GM18499 (cell line): Measurements from ENCODE around the gene ERCC1.

Experiments
- ATAC-seq: cut with Tn5 transposase; IDR thresholded peaks from one replicate; pipeline ENCODE4 v1.9.1; 2021; ENCODE audit warnings: moderate number of reproducible peaks; ENCODE audit not compliant: insufficient read depth, unreplicated experiment

The ERCC1 gene

GRCh38 chr19:45456500-45456815 lies 32.7 kb upstream of the ERCC1 start:
- no peak for ATAC-seq

- ATAC-seq, result no peak
These were observed 32.2 kb upstream of the ERCC1 start for GRCh38 chr19:45455707-45456499.

GRCh38 chr19:45451850-45452387 lies 28.2 kb upstream of the ERCC1 start:
- no peak for ATAC-seq

- ATAC-seq, result no peak
These were observed 27.6 kb upstream of the ERCC1 start for GRCh38 chr19:45451131-45451849.

- no peak for ATAC-seq
These were observed 26.3 kb upstream of the ERCC1 start for GRCh38 chr19:45450012-45450333.

- ATAC-seq, result no peak
These were observed 25.2 kb upstream of the ERCC1 start for GRCh38 chr19:45448887-45449299.

- no peak for ATAC-seq
These were observed 24.7 kb upstream of the ERCC1 start for GRCh38 chr19:45448425-45448756.

- ATAC-seq, result no peak
These were observed 23.2 kb upstream of the ERCC1 start for GRCh38 chr19:45446944-45447343.

- no peak for ATAC-seq
These were observed 22.6 kb upstream of the ERCC1 start for GRCh38 chr19:45446295-45446694.

- ATAC-seq, result no peak
These were observed 21.4 kb upstream of the ERCC1 start for GRCh38 chr19:45445139-45445538.

GRCh38 chr19:45444318-45445041 lies 20.8 kb upstream of the ERCC1 start:
- ATAC-seq, result no peak

GRCh38 chr19:45443462-45444317 lies 20.0 kb upstream of the ERCC1 start:
- no peak for ATAC-seq

- no peak for ATAC-seq
These were observed 19.2 kb upstream of the ERCC1 start for GRCh38 chr19:45442778-45443461.

- ATAC-seq, result no peak
These were observed 18.7 kb upstream of the ERCC1 start for GRCh38 chr19:45442408-45442777.

GRCh38 chr19:45440873-45441654 lies 17.3 kb upstream of the ERCC1 start:
- no peak for ATAC-seq

GRCh38 chr19:45440259-45440638 lies 16.5 kb upstream of the ERCC1 start:
- ATAC-seq, result no peak

- no peak for ATAC-seq
These were observed 16.0 kb upstream of the ERCC1 start for GRCh38 chr19:45439569-45440258.

- no peak for ATAC-seq
These were observed 15.5 kb upstream of the ERCC1 start for GRCh38 chr19:45439190-45439568.

GRCh38 chr19:45437328-45437727 lies 13.6 kb upstream of the ERCC1 start:
- no peak for ATAC-seq
